GM12892 (cell line): ENCODE results near the gene PEX7.
"Not testable (repeated sequence)": the region's sequence is repeated elsewhere in the genome, so short reads cannot be mapped to it uniquely, and the experiment has no call there.

ENCODE experiments used
- DNase-seq: peaks from one replicate; pipeline ENCODE4 v3.0.0; 2011; ENCODE audit not compliant: insufficient read length
- FAIRE-seq: peaks from 2 replicates; lab custom pipeline; 2011; peaks lifted over from hg19 to GRCh38; lab: Jason Lieb, UNC
- POLR2A ChIP-seq: IDR thresholded peaks from 2 replicates; pipeline ENCODE4 v1.6.1; 2011; ENCODE audit warnings: low read depth, low read length, control low read depth
- POLR2AphosphoS5 ChIP-seq: IDR thresholded peaks from 2 replicates; pipeline ENCODE4 v1.6.1; 2011; ENCODE audit warnings: low read depth, low read length, control low read depth
- TAF1 ChIP-seq: IDR thresholded peaks from 2 replicates; pipeline ENCODE4 v1.6.1; 2011; ENCODE audit warnings: low read depth, mild to moderate bottlenecking, control low read depth, low read length, borderline replicate concordance

Gene PEX7

DNA sequence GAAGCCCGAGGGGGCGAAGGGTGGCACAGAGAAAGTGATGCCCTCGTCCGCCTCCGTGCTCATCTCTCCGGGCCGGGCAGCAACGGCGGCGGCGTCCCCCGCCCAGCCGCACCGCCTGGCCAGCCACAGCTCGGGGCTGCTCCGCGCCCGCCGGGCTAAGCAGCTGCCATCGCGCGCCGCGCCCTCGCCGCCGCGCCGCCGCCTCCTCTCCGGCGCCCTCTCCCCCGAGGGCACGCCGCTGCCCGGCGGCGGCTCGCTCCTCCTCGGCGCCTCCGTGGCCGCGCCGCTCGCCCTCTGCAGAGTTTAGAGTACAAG, 30.3 kb upstream of the PEX7 start:
- DNase-seq, result no peak
- TF ChIP-seq POLR2A (no peak), TAF1 (no peak), POLR2AphosphoS5 (no peak)
- FAIRE-seq, result no peak

DNA sequence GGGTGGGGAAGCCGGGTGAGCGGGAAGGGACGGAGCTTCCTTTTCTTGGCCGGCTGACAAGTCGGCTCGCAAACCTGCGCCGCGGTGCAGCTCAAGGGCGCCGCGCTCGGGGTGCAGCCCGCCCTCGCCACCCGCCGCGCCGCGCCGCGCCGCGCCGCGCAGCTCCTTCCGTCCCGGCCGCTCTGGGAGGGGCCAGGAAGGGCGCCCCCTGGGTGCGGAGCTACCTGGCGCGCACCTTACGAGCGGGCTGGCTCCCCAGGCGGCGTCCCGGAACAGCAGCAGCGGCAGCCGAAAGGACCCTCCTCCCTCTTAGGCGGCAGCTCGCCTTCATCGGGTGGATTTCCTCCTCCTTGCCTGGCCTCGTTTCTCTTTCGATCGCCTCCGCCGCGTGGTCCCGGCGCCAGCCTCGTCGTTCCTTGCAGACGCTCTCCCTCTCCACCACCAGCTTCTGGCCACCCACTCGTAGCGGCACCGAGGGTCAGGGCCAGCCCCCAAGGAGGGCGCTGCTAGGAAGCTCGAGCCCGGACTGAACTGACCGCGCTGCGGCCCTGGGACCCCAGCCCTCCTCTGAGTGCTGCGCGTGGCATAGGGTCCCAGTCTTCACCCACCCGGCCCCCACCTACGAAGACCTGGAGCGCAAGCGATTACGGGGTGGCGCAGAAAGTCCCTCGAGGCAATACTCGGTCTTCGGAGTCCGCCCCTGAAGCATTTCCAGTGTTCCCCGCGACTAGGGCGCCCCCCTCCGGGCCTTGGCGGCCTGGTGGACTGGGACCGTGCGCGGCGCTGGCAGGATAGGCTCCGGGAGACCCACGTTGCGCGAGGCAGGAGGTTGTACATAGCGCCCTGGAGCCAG, 29.8 kb upstream of the PEX7 start, which contains the start of gene MAP3K5:
Gene MAP3K5 (minus strand): TSS at position 68 of the 853 bp plus-strand sequence. CDS start 320 bp downstream, outside the sequence.
- DNase-seq, result peak; percentile 45
- TF ChIP-seq POLR2AphosphoS5 (peak; percentile 65), POLR2A (peak; percentile 58; the same call in 1 of the 2 replicates), TAF1 (0 out of 2 replicates have a peak, but pooled peaks have one; percentile 29)
- peak; percentile 91 for FAIRE-seq

DNA sequence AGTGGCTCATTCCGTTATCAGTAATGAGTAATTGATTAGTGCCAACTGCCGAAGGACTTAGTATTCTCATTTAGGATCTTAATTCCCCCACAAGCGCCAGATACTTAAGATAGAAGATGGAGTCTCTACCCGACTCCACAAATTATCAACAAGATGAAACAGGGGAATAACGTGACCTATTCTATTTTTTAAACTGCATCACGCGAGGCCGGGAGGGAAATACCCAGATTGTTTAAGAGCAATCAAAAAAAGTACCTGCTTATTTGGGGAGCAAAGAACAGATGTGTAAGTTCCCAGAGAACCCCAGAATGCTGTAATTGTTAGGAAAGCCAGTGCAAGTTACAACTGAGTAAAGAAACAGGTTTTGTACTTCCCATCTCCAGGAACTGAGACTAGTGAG, 29.0 kb upstream of the PEX7 start:
- FAIRE-seq, result peak; percentile 40
- no peak for TF ChIP-seq POLR2AphosphoS5
- TF ChIP-seq TAF1, result no peak
- no peak for TF ChIP-seq POLR2A
- no peak for DNase-seq

DNA sequence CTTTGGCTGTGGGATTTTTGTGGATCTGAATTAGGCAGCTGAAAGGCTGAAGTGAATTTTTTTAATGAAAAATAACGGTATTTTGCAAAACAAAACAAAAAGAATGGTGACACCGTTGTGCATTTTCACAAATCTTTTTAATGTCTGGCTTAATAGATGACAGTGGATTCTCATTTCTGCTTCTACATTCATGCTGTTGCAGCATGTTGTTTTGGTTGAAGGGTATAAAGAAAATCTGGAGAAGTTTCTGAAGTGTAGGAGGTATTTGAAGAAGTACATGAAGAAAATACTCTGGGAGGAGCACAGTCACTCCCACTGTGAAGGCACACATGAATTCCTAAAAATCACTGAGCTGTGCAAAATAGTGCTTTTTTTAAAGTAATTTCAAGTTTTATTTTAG, 27.0 kb upstream of the PEX7 start:
- FAIRE-seq (no peak), DNase-seq (no peak)
- TF ChIP-seq POLR2A (no peak), TAF1 (no peak), POLR2AphosphoS5 (no peak)

DNA sequence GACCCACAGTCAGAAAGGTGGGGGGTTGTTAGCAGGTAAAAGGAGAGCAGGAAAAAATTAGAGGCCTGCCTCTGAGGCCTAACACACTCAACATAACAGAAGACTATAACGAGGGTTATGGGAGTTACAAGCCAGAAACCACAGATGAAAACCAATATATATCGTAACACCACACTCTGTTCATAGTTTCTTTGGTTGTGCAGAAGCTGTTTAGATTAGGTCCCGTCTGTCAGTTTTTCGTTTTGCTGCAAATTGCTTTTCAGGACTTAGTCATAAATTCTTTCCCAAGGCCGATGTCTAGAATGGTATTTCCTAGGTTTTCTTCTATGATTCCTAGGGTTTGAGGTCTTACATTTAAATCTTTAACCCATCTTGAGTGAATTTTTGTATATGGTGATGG, 26.4 kb upstream of the PEX7 start:
- DNase-seq (no peak), FAIRE-seq (no peak)
- TF ChIP-seq TAF1, result no peak
- TF ChIP-seq POLR2AphosphoS5, result no peak
- no peak for TF ChIP-seq POLR2A

DNA sequence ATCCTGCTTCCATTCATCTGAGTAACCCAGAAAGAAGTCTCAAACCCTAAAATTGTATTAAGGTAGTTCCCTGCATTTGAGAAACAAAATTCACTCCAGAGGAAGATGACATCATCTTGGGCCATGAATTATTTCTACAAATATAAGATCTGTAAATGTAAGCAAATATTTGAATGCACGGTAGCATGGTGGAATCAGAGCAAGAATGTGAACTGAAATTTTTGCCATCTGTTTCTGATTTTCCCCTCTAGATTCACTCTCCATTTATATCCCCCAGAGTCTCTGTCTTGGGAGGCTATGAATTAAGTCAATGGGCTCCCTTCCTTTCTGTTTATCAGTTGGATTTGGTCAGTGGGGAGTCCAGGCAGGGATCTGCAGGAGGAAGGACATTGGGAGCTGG, 24.3 kb upstream of the PEX7 start:
- no peak for FAIRE-seq
- DNase-seq, result no peak
- TF ChIP-seq POLR2AphosphoS5 (no peak), POLR2A (no peak), TAF1 (no peak)

DNA sequence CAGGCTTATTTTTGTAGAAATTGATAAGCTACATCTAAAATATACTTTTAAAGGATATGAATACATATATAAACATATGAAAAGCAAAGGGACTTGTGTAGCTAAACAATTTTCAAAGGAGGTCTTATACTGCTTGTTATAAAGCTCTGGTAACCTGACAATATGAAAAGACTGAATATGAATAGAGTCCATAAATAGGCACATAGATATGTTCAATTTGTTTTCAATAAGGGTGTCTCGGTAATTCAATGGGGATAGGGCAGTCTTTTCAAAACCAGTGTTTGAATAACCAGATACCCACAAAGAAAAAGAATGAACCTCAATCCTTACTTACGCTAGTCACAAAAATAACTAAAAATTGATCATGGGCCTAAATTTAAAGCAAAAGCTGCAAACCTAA, 20.8 kb upstream of the PEX7 start:
- no peak for FAIRE-seq
- DNase-seq, result no peak
- TF ChIP-seq POLR2AphosphoS5, result no peak
- TF ChIP-seq POLR2A, result no peak
- no peak for TF ChIP-seq TAF1

DNA sequence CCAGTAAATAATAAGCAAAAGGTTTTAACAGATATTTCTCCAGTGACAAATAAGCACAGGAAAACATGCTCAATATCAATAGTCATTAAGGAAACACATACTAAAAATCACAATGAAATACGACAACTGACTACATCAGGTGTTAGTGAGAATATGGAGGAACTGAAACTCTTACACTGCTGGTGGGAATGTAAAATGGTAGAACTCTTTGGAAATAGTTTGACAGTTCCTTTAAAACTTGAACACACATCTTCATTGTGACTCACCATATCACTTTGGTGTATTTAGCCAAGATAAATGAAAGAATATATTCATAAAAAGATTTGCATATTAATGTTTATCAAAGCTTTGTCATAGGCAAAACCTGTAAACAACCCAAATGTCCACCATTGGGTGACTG, 18.8 kb upstream of the PEX7 start:
- peak; percentile 61 for FAIRE-seq
- no peak for DNase-seq
- no peak for TF ChIP-seq POLR2A
- no peak for TF ChIP-seq POLR2AphosphoS5

DNA sequence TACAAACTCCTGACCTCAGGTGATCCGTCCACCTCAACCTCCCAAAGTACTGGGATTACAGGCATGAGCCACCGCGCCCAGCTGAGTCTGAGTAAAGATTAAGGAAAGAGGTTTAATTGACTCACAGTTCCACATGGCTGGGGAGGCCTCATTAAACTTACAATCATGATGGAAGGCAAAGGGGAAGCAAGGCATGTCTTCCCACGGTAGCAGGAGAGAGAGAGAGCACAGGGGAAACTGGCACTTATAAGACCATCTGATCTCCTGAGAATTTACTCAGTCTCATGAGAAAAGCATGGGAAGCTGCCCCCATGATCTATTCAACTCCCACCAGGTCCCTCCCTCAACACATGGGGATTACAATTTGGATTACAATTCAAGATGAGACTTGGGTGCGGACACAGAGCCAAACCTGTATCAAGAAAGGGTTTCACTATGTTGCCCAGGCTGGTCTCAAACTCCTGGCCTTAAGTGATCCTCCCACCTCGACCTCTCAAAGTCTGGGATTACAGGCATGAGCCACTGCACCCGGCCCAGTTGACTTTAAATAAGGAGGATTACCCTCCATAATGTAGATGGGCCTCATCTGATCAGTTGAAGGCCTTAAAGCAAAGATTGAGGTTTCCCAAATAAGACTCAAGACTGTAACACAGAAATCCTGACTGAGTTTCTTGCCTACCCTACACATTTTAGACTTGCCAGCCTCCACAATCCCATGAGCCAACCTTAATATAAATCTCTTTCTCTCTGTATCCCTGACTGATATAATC, 13.1 kb upstream of the PEX7 start:
- TF ChIP-seq TAF1, result no peak
- TF ChIP-seq POLR2AphosphoS5, result no peak
- TF ChIP-seq POLR2A, result no peak
- FAIRE-seq (no peak), DNase-seq (no peak)

DNA sequence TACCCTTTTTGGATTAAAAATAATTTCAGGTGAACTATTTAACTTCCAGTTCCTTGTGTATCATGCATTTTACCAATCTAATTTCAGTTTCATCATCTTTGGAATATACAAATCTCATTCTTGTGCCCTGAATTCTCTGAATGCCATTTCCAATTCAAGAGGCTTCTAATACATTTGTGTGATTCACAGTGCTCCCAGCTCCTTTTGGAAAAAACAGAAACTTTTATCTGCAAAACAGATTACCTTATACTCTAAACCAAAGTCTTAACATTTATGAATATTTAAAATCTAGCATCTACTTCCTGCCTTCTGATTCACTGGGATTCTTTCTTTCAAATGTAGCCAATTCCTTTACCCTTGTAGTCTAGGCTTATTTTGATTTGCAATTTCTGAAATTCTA, 11.1 kb upstream of the PEX7 start:
- no peak for DNase-seq
- TF ChIP-seq POLR2AphosphoS5 (no peak), POLR2A (no peak), TAF1 (no peak)
- FAIRE-seq, result no peak

DNA sequence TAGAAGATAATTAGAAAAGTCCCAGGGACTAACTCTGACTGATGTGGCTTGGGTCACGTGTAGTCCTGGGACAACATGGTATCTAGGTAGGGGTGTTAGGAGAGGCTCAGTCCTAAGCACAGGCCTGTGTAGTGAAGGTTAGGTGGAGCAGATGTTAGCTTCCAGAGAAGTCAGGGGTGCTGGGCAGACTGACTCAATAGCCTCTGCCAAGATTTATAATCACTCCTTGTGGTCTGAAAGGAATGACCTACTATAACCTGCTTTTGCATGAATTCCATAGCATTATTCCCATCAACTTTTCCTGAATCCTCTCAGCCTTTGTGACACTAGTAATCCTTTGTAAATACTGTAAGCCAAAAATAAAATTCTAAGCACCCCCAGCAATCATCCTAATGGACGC, 10.2 kb upstream of the PEX7 start:
- FAIRE-seq, result no peak
- DNase-seq, result no peak
- no peak for TF ChIP-seq TAF1
- no peak for TF ChIP-seq POLR2A
- no peak for TF ChIP-seq POLR2AphosphoS5

DNA sequence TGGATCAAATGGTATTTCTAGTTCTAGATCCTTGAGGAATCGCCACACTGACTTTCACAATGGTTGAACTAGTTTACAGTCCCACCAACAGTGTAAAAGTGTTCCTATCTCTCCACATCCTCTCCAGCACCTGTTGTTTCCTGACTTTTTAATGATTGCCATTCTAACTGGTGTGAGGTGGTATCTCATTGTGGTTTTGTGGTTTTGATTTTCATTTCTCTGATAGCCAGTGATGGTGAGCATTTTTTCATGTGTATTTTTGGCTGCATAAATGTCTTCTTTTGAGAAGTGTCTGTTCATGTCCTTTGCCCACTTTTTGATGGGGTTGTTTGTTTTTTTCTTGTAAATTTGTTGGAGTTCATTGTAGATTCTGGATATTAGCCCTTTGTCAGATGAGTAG, 6.8 kb upstream of the PEX7 start:
- not testable (repeated sequence) for FAIRE-seq, DNase-seq
